Measurements from ENCODE around the gene RPA3.

- TF ChIP-seq ZNF280D (CRISPR knock-in tag; IDR thresholded peaks at IDR 0.05) (no peak), THAP9 (CRISPR knock-in tag; IDR thresholded peaks at IDR 0.05; ENCODE audit: borderline replicate concordance) (no peak), RAD21 (CRISPR knock-in tag; IDR thresholded peaks at IDR 0.05) (no peak), TBL1XR1 (IDR thresholded peaks at IDR 0.05; ENCODE audit: borderline replicate concordance, low read length, partially characterized antibody) (no peak)
Measured at GRCh38 chr7:7682861-7683260, 35.5 kb downstream of the RPA3 start.

Data from HepG2 (cell line).